ENCODE measurements around the gene LRRTM4. TPM values are rescaled to one million over a fixed set of nuclear protein-coding genes. Genes with fewer than 3 reads are reported as not detected.
A peak's percentile ranks its signal among the peaks of the same experiment; 100 is the strongest.
"Not testable (repeated sequence)": the region's sequence is repeated elsewhere in the genome, so short reads cannot be mapped to it uniquely, and the experiment has no call there.

LRRTM4 gene
- total RNA-seq, 1 donor from 2014 or later: not detected

GRCh38 chr2:76721226-76721625 lies 801.0 kb downstream of the LRRTM4 start:
- Histone ChIP-seq H3K27me3 (ENCODE audit: control insufficient read depth, insufficient read depth, low read length) (no peaks in the 10 kb centered on the region), H3K4me3 (ENCODE audit: low read depth, low read length) (no peak overlapping the region), H3K36me3 (ENCODE audit: control insufficient read depth, insufficient read depth, low read length) (no peaks in the 10 kb centered on the region)
- FAIRE-seq (no peak), DNase-seq (ENCODE audit: low read depth) (peak; percentile 5)
- no peak for TF ChIP-seq CTCF (IDR thresholded peaks at IDR 0.05; ENCODE audit: insufficient read depth, low read length, severe bottlenecking)

DNA sequence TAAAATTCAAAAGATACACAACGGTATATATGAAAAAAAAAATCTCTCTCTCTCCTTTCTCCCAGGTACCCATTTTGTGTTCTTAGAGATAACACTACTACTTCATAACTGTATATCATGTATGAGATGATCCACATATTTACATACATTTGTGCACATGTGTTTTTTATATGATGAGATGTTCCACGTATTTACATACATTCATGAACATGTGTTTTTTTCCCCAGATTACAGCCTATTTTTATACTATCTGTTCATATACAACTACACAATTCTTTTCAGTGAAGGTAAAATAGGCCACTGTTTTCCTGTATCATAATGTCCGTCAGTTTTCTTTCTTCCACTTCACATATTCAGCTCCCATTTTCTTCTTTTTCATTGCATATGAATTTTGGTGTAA lies 808.9 kb downstream of the LRRTM4 start:
- no peaks in the 10 kb centered on the region for H3K36me3 ChIP-seq (ENCODE audit: control insufficient read depth, insufficient read depth, low read length)
- DNase-seq (ENCODE audit: low read depth) (no peak), FAIRE-seq (no peak)
- no peak for TF ChIP-seq CTCF (IDR thresholded peaks at IDR 0.05; ENCODE audit: insufficient read depth, low read length, severe bottlenecking)
- no peaks in the 10 kb centered on the region for H3K27me3 ChIP-seq (ENCODE audit: control insufficient read depth, insufficient read depth, low read length)
- no peak overlapping the region for H3K4me3 ChIP-seq (ENCODE audit: low read depth, low read length)

DNA sequence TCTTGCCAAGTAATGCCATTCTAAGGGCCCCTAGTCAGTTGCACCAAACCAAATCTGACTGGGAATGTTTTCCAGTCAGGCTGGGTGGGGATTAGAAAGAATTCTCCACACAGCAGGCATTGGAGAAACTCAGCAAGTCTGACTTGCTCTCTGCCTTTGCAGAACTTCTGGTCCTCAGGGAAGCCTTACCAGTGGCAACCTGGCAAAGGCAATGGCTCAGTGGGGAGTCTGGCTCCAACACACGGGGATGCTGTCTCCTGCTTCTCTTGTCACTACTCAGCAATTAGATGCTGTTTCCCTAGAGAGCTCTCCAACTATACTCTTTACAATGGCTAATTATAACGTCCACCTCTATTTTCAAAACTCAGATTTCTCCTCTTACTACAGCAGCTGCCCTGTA lies 810.7 kb downstream of the LRRTM4 start:
- H3K27me3 ChIP-seq (ENCODE audit: control insufficient read depth, insufficient read depth, low read length): no peaks in the 10 kb centered on the region
- no peak for FAIRE-seq
- TF ChIP-seq CTCF (IDR thresholded peaks at IDR 0.05; ENCODE audit: insufficient read depth, low read length, severe bottlenecking): no peak
- no peak overlapping the region for H3K4me3 ChIP-seq (ENCODE audit: low read depth, low read length)
- DNase-seq (ENCODE audit: low read depth): no peak
- H3K36me3 ChIP-seq (ENCODE audit: control insufficient read depth, insufficient read depth, low read length): no peaks in the 10 kb centered on the region

GRCh38 chr2:76700894-76701293 lies 821.3 kb downstream of the LRRTM4 start:
- no peak for TF ChIP-seq CTCF (IDR thresholded peaks at IDR 0.05; ENCODE audit: insufficient read depth, low read length, severe bottlenecking)
- Histone ChIP-seq H3K36me3 (ENCODE audit: control insufficient read depth, insufficient read depth, low read length) (no peaks in the 10 kb centered on the region), H3K27me3 (ENCODE audit: control insufficient read depth, insufficient read depth, low read length) (no peaks in the 10 kb centered on the region), H3K4me3 (ENCODE audit: low read depth, low read length) (no peak overlapping the region)
- DNase-seq (ENCODE audit: low read depth) (no peak), FAIRE-seq (no peak)

DNA sequence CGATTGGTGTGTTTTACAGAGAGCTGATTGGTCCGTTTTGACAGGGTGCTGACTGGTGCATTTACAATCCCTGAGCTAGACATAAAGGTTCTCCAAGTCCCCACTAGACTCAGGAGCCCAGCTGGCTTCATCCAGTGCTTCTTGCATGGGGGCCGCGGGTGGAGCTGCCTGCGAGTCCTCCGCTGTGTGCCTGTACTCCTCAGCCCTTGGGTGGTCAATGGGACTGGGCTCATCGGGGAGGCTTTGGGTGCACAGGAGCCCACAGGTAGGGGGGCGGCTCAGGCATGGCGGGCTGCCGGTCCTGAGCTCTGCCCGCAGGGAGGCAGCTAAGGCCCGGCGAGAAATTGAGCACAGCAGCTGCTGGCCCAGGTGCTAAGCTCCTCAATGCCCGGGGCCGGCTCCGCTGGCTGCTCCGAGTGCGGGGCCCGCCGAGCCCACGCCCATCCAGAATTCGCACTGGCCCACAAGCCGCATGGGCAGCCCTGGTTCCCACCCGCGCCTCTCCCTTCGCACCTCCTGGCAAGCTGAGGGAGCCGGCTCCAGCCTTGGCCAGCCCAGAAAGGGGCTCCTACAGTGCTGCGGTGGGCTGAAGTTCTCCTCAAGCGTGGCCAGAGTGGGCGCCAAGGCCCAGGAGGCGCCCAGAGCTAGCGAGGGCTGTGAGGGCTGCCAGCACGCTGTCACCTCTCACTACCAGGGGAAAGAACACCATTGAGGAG lies 824.0 kb downstream of the LRRTM4 start:
- not testable (repeated sequence) for H3K4me3 ChIP-seq (ENCODE audit: low read depth, low read length); DNase-seq (ENCODE audit: low read depth); H3K36me3 ChIP-seq (ENCODE audit: control insufficient read depth, insufficient read depth, low read length); FAIRE-seq; H3K27me3 ChIP-seq (ENCODE audit: control insufficient read depth, insufficient read depth, low read length)

Data from bronchial epithelial cell (primary cell).